Measurements from ENCODE around the gene SNRPD2. TPM values are rescaled to one million over a fixed set of nuclear protein-coding genes. Genes with fewer than 3 reads are reported as not detected.
"Not testable (repeated sequence)": the region's sequence is repeated elsewhere in the genome, so short reads cannot be mapped to it uniquely, and the experiment has no call there.

Gene SNRPD2
- polyA plus RNA-seq (2012; ENCODE audit: low read depth, missing spikeins) = 683 TPM

DNA sequence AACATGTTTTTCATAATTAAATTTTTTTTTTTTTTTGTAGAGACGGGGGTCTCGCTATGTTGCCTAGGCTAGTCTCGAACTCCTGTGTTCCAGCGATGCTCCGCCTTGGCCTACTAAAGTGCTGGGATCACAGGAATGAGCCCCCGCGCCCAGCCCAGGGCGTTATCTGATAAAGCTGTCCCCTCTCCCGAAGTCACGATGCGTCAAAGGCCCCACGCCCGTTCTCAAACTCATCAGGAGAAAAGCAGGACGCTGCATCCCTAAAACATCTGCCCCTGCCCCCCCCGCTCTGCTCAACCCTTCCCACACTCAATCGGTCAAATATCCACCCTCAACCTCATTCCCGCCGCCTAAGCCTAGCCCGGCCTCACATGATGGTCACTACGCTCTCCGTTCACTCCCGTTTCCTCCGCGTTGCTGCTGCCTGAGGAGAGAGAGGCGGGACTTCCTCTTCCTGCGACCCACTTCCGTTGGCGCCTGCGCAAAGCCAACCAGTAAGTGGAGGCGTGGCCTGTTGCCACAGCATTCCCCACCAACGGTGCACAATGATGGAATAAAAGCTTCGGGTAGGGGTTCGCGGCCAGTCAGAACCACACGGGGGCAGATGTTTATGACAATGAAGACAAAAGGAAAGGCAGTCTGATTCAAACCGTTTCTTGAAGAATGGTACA is at the start of gene SNRPD2:
SNRPD2 (minus strand) TSS at position 438 of the 671 bp plus-strand sequence; CDS start at position 373, 65 bp downstream.
- FAIRE-seq (no peak), DNase-seq (ENCODE audit: insufficient read length, low spot score) (peak; percentile 81)
- TF ChIP-seq SPI1 (IDR thresholded peaks at IDR 0.05; ENCODE audit: low read depth, low read length) = peak; percentile 89
- no peak for TF ChIP-seq PAX5 (IDR thresholded peaks at IDR 0.05; ENCODE audit: insufficient read depth, low read length, severe bottlenecking)
- TF ChIP-seq POU2F2 (IDR thresholded peaks at IDR 0.05; ENCODE audit: low read depth, low read length) = 0 out of 2 replicates have a peak, but pooled peaks have one; percentile 81
- peak; percentile 98 for TF ChIP-seq POLR2A (IDR thresholded peaks at IDR 0.05; ENCODE audit: low read depth, low read length)
- peak; percentile 94 for TF ChIP-seq TAF1 (IDR thresholded peaks at IDR 0.05; ENCODE audit: low read depth, low read length)
- TF ChIP-seq POLR2AphosphoS5 (IDR thresholded peaks at IDR 0.05; ENCODE audit: low read depth, low read length) = peak; percentile 98

GRCh38 chr19:45739498-45740439 is 48.0 kb upstream of the SNRPD2 start:
- no peak for TF ChIP-seq SPI1 (IDR thresholded peaks at IDR 0.05; ENCODE audit: low read depth, low read length)
- no peak for TF ChIP-seq POU2F2 (IDR thresholded peaks at IDR 0.05; ENCODE audit: low read depth, low read length)
- no peak for TF ChIP-seq POLR2A (IDR thresholded peaks at IDR 0.05; ENCODE audit: low read depth, low read length)
- no peak for TF ChIP-seq TAF1 (IDR thresholded peaks at IDR 0.05; ENCODE audit: low read depth, low read length)
- TF ChIP-seq PAX5 (IDR thresholded peaks at IDR 0.05; ENCODE audit: insufficient read depth, low read length, severe bottlenecking) = no peak
- TF ChIP-seq POLR2AphosphoS5 (IDR thresholded peaks at IDR 0.05; ENCODE audit: low read depth, low read length) = no peak
- FAIRE-seq = no peak
- no peak for DNase-seq (ENCODE audit: insufficient read length, low spot score)

DNA sequence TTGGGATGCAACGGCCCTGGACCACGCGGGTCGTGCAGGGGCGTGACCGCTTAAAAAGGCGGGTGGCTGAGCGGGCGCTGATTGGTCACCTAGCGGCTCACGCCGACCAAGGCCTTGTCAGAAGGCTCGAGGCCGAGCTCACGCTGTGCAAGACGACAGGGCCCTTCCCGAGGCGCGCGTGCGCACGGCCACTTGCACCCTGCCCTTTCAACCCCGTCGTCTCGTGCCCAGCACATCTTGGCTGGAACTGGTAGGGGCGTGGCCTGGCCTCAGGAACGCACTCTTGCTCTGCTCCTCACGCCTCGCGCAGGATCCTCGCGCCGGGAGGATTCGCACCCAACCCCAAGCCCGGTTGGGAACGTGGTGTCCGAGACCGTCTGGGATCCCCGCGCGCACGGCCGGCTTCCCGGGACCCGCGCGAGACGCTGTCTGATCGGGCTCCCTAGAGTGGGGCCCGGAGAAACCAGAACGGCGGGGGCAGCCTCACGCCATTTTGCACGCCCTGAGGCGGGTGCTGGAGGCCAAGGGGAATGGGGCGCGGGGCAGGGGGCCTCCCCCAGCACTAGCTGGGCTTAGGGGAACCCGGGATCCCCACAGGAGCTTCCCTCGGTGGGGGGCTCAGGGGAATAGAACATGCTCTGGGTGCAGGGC is 41.5 kb upstream of the SNRPD2 start, which contains the start of gene MEIOSIN:
MEIOSIN (plus strand) TSS at position 280 of the 651 bp plus-strand sequence. CDS start 1,938 bp downstream, outside the sequence.
- TF ChIP-seq POLR2A (IDR thresholded peaks at IDR 0.05; ENCODE audit: low read depth, low read length) = no peak
- TF ChIP-seq PAX5 (IDR thresholded peaks at IDR 0.05; ENCODE audit: insufficient read depth, low read length, severe bottlenecking) = no peak
- TF ChIP-seq SPI1 (IDR thresholded peaks at IDR 0.05; ENCODE audit: low read depth, low read length) = no peak
- TF ChIP-seq TAF1 (IDR thresholded peaks at IDR 0.05; ENCODE audit: low read depth, low read length) = no peak
- no peak for TF ChIP-seq POLR2AphosphoS5 (IDR thresholded peaks at IDR 0.05; ENCODE audit: low read depth, low read length)
- TF ChIP-seq POU2F2 (IDR thresholded peaks at IDR 0.05; ENCODE audit: low read depth, low read length) = no peak
- FAIRE-seq (no peak), DNase-seq (ENCODE audit: insufficient read length, low spot score) (no peak)

DNA sequence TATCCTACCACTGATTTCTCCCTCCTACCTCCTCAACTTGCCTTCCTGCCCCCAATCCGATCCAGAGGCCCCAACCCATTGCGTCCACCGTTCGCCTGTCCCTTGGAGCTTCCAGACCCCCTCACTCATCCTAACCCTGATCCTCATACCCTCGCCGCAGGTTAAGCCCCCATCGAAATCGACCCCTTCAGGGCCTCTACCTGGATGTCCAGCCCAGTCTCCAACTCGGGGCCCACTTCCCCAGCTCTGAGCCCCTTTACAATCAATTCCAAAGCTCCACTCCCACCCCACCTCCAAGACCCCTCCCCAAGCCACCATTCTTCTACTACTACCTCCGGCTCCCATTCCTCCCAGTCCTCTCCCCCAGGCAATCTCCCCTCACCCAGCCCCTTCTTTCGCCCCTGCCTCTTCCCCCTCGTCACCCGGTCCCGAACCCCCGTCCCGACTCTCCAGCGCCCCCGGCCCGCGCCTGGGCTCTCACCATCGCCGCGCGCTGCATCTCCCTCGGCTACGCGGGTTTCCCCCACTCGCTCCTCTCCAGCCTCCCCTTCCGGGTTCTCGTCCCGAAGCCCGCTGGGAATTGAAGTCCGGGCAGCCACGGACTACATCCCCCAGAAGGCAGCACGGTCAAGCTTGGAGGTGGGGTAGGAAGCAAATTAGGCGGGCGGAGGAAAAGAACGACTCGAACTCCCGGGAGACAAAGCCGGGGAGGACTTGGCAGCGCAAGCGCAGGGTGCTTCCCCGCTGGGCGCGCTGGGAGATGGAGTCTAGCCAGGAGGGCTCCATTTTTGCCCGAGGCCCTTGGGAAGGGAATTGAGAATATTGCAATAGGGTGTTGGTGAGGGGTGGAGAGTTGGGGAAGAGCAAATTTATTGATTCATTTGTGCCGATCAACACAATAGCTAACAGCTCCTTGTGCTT is 38.9 kb upstream of the SNRPD2 start, which contains the start of gene FBXO46:
FBXO46 (minus strand) TSS at position 529 of the 921 bp plus-strand sequence. CDS start 17,401 bp downstream, outside the sequence.
- peak; percentile 99 for FAIRE-seq

DNA sequence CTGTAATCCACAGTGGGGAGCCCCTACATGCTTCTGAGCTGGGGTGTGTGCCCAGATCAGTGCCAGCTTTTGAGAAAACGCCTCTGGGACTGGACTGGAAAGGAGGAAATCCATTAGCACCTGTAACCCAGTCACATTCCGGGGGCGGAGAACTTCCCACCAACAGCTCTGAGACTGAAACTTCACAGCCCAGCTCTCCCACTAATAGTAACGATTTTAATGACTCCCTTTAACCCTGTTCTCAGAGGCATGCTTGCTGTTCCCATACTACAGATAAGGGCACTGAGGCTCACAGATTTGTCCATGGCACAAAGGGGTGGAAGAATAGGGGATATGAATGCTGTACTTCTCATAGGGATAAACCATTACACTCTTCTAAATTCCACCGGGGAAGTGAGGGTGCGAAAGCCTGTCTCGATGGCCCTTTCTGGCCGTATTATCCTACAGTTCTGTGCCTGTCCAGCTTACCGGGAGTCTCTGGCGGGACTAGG is 38.1 kb upstream of the SNRPD2 start:
- no peak for TF ChIP-seq POU2F2 (IDR thresholded peaks at IDR 0.05; ENCODE audit: low read depth, low read length)
- FAIRE-seq (peak; percentile 68), DNase-seq (ENCODE audit: insufficient read length, low spot score) (no peak)

More for the DNA sequence above, 38.9 kb upstream of the SNRPD2 start, which contains the start of gene FBXO46:
- peak; percentile 77 for TF ChIP-seq POLR2AphosphoS5 (IDR thresholded peaks at IDR 0.05; ENCODE audit: low read depth, low read length)
- no peak for TF ChIP-seq PAX5 (IDR thresholded peaks at IDR 0.05; ENCODE audit: insufficient read depth, low read length, severe bottlenecking)
- TF ChIP-seq POU2F2 (IDR thresholded peaks at IDR 0.05; ENCODE audit: low read depth, low read length) = peak; percentile 54
- TF ChIP-seq SPI1 (IDR thresholded peaks at IDR 0.05; ENCODE audit: low read depth, low read length) = peak; percentile 9; the same call in 1 of the 2 replicates
- TF ChIP-seq TAF1 (IDR thresholded peaks at IDR 0.05; ENCODE audit: low read depth, low read length) = no peak; the same call in 1 of the 2 replicates
- peak; percentile 75 for TF ChIP-seq POLR2A (IDR thresholded peaks at IDR 0.05; ENCODE audit: low read depth, low read length)
- peak; percentile 95 for DNase-seq (ENCODE audit: insufficient read length, low spot score)

GRCh38 chr19:45728683-45729082 is 36.9 kb upstream of the SNRPD2 start:
- not testable (repeated sequence) for DNase-seq (ENCODE audit: insufficient read length, low spot score); FAIRE-seq

- DNase-seq (ENCODE audit: insufficient read length, low spot score); FAIRE-seq: not testable (repeated sequence)
These were observed 28.3 kb upstream of the SNRPD2 start for GRCh38 chr19:45720065-45720464.

GRCh38 chr19:45717983-45718650 is 26.4 kb upstream of the SNRPD2 start:
- DNase-seq (ENCODE audit: insufficient read length, low spot score) = no peak
- TF ChIP-seq POLR2A (IDR thresholded peaks at IDR 0.05; ENCODE audit: low read depth, low read length) = peak; percentile 52; the same call in 1 of the 2 replicates
- peak; percentile 6; the same call in 1 of the 2 replicates for TF ChIP-seq POLR2AphosphoS5 (IDR thresholded peaks at IDR 0.05; ENCODE audit: low read depth, low read length)
- TF ChIP-seq SPI1 (IDR thresholded peaks at IDR 0.05; ENCODE audit: low read depth, low read length) = no peak
- FAIRE-seq = peak; percentile 69

Measured in GM12891 (cell line).